Activated T-helper 2 cell treated with anti-CD3 and anti-CD28 coated beads, Interferon-gamma antibody, Interleukin-2, Interleukin-4, amounts not matched to agents 10 μg/mL and 5 μg/mL and 100 μg/mL, durations not matched to agents 14 hours and 24 hours and 36 hours (primary cell): ENCODE data around the gene ADGRA1. TPM values are rescaled to one million over a fixed set of nuclear protein-coding genes. Genes with fewer than 3 reads are reported as not detected.

Experiments used
- DNase-seq: peaks from one replicate; pipeline ENCODE4 v3.0.0; 2021; ENCODE audit warnings: low spot score
- H3K27ac Mint-ChIP-seq: one replicate; pipeline ENCODE4 v1.8.0; 2021; ENCODE audit warnings: mixed read lengths
- H3K27me3 Mint-ChIP-seq: one replicate; pipeline ENCODE4 v1.8.0; 2021; ENCODE audit warnings: low read depth, mixed read lengths
- H3K36me3 Mint-ChIP-seq: one replicate; pipeline ENCODE4 v1.8.0; 2021; ENCODE audit warnings: low read depth, mixed read lengths
- H3K4me1 Mint-ChIP-seq: one replicate; pipeline ENCODE4 v1.8.0; 2021; ENCODE audit warnings: low read depth, mixed read lengths
- H3K4me3 Mint-ChIP-seq: one replicate; pipeline ENCODE4 v1.8.0; 2021; ENCODE audit warnings: low read depth, mild to moderate bottlenecking, moderate library complexity, mixed read lengths
- H3K9me3 Mint-ChIP-seq: one replicate; pipeline ENCODE4 v1.8.0; 2021; ENCODE audit warnings: mixed read lengths
- intact Hi-C: fragments of 100-400 bp; cut with micrococcal nuclease; formaldehyde crosslinking; loops from one replicate; pipeline ENCODE4 v1.15.1; 2023
- total RNA-seq: library from RNA; stranded (reverse); gene quantifications from 2 replicates; pipeline ENCODE4 v1.2.3, GENCODE V29; 2022

The ADGRA1 gene
- total RNA-seq, 1 donor from 2014 or later = not detected

DNA sequence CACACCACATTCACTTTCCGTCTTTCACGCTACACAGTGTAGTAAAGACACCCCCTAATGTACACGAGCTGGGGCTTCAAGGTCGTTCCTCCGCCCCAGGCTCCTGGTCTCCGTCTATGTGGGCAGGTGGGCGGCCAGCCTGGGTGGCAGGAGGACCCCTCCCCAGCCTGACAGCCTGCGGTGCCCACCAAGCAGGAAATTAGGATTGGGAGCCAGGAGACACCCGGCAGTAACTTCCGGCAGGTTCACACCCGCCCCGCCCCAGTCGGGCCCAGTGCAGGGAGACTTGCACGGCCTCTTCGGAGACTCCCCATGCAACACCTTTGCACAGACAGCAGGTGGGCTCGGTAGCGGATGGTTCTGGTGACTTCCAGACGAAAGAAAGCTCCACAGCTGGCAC lies 27.7 kb upstream of the ADGRA1 start:
- Mint-ChIP-seq H3K27me3 (no peaks in the 10 kb centered on the region), H3K27ac (no peak overlapping the region), H3K4me3 (no peak overlapping the region), H3K9me3 (no peaks in the 10 kb centered on the region), H3K4me1 (peaks cover 7% of the 10 kb centered on the region), H3K36me3 (no peaks in the 10 kb centered on the region)
- no peak for DNase-seq
- intact Hi-C loops = no loop called here

DNA sequence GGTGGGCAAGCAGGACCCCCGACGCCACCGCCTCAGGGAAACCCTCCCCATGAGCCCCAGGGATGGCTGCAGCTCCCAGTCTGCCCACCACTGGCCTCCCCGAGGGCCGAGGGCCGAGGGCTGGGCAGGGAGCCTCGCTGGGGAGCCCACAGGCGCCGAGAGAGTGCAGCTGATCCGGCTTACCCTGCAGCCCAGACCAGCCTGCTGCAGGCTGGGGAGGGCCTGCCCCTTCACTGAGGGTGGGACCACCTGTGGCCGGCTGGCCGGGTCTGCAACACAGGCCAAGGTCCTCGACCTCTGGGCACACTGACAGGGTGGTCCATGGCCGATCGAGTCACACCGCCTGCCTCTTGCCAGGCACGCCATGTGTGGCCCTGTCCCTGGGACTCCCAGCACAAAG lies 27.3 kb upstream of the ADGRA1 start:
- DNase-seq = no peak
- H3K9me3 Mint-ChIP-seq = no peaks in the 10 kb centered on the region
- peaks cover 7% of the 10 kb centered on the region for H3K4me1 Mint-ChIP-seq
- no peaks in the 10 kb centered on the region for H3K36me3 Mint-ChIP-seq
- H3K27ac Mint-ChIP-seq = no peak overlapping the region
- no peaks in the 10 kb centered on the region for H3K27me3 Mint-ChIP-seq
- intact Hi-C loops = no loop called here
- no peak overlapping the region for H3K4me3 Mint-ChIP-seq

DNA sequence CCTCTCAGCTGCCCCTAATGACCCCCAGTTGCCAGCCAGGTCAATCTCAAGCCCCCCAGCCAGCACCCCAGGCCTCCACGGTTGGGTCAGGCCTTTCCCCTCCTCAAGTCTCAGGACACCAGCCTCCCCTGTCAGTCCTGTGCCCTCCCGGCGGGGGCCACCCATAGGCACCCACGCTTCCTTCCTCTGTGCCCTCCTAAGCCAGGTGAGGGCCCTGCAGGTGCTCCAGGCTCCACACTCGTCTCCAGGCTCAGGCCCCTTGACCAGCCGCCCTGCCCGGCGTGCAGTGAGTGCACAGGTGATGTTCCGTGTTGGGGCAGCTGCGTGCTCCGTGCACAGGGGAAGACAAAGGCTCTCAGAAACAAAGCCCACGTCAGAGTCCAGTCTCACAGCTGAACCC lies 26.8 kb upstream of the ADGRA1 start:
- no peak overlapping the region for H3K27ac Mint-ChIP-seq
- H3K9me3 Mint-ChIP-seq = no peaks in the 10 kb centered on the region
- H3K4me3 Mint-ChIP-seq = no peak overlapping the region
- no peaks in the 10 kb centered on the region for H3K36me3 Mint-ChIP-seq
- intact Hi-C loops = no loop called here
- H3K4me1 Mint-ChIP-seq = peaks cover 7% of the 10 kb centered on the region
- H3K27me3 Mint-ChIP-seq = no peaks in the 10 kb centered on the region
- DNase-seq = no peak

DNA sequence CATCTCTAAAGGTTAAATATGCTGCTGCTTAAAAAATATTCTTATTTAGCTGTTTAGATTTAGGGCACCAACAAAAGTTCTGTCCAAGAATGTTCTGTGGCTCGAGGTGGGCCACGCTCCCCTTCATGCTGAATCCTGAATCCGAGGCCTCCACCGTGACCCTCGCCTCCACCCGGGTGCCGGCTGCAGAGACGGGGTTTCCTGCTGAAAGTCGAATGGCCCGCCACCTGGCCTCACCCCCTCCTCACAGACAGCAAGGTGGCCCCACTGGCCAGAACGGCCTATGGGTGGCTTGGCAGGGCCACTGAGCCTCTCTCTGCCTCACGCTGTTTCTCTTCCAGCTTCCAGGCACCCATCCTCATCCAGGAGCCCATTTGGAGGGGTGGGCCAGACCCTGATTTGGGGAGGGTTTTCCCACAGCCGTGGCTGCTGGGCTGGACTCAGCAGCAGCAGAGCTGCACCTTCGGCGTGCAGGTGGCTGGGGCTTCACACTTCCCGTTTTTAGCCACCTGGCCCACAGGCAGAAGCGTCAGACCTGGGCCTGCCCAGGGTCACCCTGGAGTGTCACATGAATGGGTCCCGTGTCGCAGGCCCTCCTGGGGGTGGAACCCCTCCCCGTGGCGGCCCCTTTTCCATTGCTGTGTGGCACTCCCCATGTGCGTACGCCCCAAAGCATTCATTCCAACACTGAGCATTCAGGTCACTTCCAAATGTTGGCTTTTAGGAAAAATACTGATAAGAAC lies 26.3 kb upstream of the ADGRA1 start:
- intact Hi-C loops = no loop called here
- no peak for DNase-seq
- H3K27me3 Mint-ChIP-seq = no peaks in the 10 kb centered on the region
- H3K36me3 Mint-ChIP-seq = no peaks in the 10 kb centered on the region
- no peaks in the 10 kb centered on the region for H3K9me3 Mint-ChIP-seq
- peaks cover 7% of the 10 kb centered on the region for H3K4me1 Mint-ChIP-seq
- H3K4me3 Mint-ChIP-seq = no peak overlapping the region
- H3K27ac Mint-ChIP-seq = no peak overlapping the region

DNA sequence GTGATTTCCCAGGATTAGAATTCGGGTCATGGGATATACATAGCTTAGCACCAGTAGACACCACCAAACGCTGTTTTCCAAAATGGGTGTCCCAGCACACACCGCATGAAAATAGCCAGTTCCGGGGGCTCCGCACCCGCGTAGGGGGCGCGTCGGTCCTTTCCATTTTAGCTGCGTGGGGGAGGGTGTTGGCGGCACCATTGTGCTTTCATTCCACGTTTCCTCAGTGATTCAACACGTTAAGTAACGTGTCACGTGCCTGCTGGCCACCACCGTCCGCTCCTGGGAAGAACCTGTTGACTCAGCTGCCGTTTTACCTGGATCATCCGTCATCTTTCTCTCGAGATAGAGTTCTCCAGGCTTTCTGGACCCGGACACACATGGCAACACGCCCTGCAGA lies 25.6 kb upstream of the ADGRA1 start:
- no peaks in the 10 kb centered on the region for H3K36me3 Mint-ChIP-seq
- intact Hi-C loops = no loop called here
- H3K27ac Mint-ChIP-seq = no peak overlapping the region
- H3K9me3 Mint-ChIP-seq = no peaks in the 10 kb centered on the region
- no peaks in the 10 kb centered on the region for H3K27me3 Mint-ChIP-seq
- H3K4me1 Mint-ChIP-seq = peaks cover 7% of the 10 kb centered on the region
- H3K4me3 Mint-ChIP-seq = no peak overlapping the region
- no peak for DNase-seq

DNA sequence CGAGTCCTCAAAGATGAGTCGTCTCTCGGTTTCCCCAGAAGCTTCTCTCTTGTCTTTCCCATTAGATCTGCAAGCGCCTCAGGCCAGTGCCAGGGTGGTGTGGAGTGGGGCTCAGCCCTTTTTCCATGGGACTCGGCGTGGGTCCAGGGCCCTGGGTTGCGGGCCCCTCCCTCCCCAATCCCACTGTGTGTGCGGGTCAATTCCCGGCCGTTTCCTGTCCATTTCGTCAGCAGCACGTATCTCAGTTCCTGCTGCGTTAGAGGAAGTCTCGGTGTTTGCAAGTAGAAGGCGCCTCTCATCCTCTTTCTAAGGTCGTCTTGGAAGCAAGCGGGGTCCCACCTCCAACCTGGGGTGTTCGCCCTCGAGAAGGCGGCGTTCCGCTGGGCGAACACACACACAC lies 25.1 kb upstream of the ADGRA1 start:
- no peak for DNase-seq
- intact Hi-C loops = no loop called here
- Mint-ChIP-seq H3K27ac (no peak overlapping the region), H3K36me3 (no peaks in the 10 kb centered on the region), H3K27me3 (no peaks in the 10 kb centered on the region), H3K4me3 (no peak overlapping the region), H3K4me1 (peaks cover 7% of the 10 kb centered on the region), H3K9me3 (no peaks in the 10 kb centered on the region)

DNA sequence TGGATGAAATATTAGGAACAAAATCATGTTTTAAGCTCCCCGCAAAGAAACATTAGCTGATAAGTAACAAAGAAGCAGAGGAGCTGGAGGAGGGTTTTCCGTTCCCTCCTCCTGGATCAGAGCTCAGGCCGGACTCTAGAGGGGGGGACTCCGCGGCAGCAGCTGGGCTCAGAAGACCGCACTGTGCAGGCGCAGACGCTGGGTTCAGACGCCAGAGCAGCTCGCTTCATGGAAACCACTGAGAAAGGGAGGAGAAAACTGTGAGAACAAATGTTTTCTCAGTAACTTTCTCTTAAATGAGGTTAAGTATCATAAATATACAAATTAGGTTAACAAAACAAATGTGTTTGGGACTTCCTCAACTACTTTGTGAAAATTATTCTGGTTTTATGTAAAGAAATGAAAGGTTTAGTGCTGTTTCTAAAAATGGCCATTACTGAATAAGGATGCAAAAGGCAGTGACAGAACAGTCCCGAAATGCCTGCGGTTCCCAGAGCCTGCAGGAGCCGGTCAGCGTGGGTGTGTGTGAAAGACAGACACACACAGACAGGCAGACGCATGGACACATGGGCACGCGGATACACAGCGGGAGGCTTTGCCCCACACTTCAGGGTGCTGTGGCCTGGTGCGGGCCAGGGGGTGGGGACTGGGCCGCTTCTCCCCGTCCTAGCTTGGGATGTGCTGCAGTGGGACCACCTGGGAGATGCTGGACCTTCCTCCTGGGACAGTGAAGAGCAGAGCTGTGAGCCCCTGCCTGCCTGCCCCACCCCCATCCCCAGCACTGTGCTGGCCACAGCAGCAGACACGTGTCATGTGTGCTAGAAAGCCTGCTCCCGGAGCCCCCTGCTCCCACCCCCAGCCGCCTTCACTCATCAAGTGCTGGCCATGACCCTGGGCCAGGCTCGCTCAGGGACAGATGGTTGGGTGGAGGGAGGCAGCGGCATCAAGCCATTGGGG lies 20.3 kb upstream of the ADGRA1 start:
- Mint-ChIP-seq H3K27me3 (no peaks in the 10 kb centered on the region), H3K4me1 (no peaks in the 10 kb centered on the region), H3K9me3 (no peaks in the 10 kb centered on the region), H3K36me3 (no peaks in the 10 kb centered on the region), H3K27ac (no peak overlapping the region), H3K4me3 (no peak overlapping the region)
- no peak for DNase-seq
- intact Hi-C loops = no loop called here

DNA sequence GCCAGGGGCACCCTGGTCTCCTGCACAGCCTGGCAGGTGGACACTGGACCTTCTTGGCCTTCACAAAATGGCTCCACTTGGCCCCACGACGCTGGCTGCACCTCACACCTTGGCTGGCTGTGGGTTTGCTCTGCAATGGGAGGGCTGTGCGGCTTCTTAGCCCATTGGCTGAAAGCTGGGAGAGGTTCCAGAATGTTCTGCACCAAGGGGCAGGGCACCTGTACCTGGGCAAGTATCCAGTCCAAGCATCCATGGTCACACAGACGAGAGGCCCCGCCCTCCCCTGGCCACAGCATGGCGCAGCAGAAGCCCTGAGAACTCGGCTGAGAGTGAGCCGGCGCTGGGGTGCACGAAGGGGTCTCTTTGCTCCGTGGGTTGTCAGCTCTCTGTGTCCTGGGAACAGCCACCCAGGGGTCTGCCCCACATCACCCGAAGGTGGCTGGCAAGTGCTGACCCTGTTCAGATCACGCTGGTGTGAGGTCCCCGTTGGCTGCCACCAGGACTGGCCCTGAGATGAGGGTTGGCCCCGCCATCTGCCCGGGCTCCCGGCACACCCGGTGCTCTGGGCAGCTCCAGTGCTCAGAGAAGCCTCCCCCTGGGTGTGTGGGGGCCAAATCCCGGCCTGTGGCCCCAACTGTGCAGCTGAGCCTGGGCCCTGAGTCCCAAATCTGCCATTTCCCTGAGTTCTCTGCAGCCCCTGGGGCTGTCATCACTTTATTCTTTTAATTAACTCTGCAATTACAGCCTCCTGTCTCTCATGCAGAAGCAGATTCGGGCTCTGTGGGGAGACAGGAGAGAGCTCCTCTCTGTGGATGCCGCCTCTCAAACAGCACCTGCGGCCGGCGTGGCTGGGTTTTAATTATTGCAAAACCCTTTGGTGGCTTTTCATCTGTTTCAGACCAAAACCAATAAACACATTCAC lies 19.4 kb upstream of the ADGRA1 start:
- no peak for DNase-seq
- Mint-ChIP-seq H3K4me3 (no peak overlapping the region), H3K4me1 (no peaks in the 10 kb centered on the region), H3K36me3 (no peaks in the 10 kb centered on the region), H3K27me3 (no peaks in the 10 kb centered on the region), H3K9me3 (no peaks in the 10 kb centered on the region), H3K27ac (no peak overlapping the region)
- intact Hi-C loops = no loop called here

DNA sequence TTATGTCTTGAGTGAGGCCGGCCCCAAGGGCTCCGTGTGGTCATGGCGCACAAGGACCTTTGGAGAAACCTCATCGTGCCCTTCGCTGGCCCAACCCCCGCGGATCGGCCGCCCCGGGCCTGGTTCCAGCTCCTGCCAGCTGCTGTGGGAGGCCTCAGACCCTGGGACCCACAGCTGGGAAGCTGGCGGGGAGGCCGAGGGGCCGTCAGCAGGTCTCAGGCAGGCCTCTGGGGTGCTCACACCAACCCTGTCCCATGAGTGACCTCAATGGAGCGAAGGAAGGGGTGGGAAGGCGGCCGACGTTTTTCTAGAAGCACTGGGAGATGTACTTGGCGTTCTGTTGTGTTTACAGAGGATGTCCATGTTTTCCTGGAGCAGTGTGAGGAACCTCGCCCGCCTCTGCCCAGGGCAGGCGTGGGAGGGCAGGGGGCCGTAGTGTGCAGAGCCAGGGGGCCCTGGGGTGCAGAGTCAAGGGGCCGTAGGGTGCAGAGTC lies 18.6 kb upstream of the ADGRA1 start:
- Mint-ChIP-seq H3K4me3 (no peak overlapping the region), H3K4me1 (no peaks in the 10 kb centered on the region), H3K36me3 (no peaks in the 10 kb centered on the region), H3K9me3 (no peaks in the 10 kb centered on the region), H3K27me3 (no peaks in the 10 kb centered on the region), H3K27ac (no peak overlapping the region)
- no peak for DNase-seq
- intact Hi-C loops = no loop called here

DNA sequence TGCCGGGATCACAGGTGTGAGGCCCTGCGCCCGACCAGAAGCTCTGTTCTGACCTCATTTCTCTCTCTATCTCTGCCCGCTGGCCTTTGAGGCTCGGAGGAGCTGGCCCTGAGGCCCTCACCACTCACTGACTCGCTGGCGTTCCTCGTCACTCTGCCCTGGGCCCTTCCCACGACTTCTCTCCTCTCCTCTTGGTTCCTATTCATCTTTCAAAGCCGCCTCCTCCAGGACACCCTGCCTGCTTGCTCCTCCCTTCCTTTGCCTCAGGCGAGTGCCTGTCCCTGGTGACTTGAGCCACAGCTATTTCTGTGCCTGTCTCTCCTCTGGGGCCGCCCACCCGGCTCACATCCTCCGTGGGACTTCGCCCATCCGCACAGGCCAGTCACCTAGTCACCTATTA lies 17.3 kb upstream of the ADGRA1 start:
- no peaks in the 10 kb centered on the region for H3K27me3 Mint-ChIP-seq
- H3K4me1 Mint-ChIP-seq = no peaks in the 10 kb centered on the region
- no peak overlapping the region for H3K27ac Mint-ChIP-seq
- no peak for DNase-seq
- H3K9me3 Mint-ChIP-seq = no peaks in the 10 kb centered on the region
- intact Hi-C loops = no loop called here
- no peaks in the 10 kb centered on the region for H3K36me3 Mint-ChIP-seq
- H3K4me3 Mint-ChIP-seq = no peak overlapping the region

DNA sequence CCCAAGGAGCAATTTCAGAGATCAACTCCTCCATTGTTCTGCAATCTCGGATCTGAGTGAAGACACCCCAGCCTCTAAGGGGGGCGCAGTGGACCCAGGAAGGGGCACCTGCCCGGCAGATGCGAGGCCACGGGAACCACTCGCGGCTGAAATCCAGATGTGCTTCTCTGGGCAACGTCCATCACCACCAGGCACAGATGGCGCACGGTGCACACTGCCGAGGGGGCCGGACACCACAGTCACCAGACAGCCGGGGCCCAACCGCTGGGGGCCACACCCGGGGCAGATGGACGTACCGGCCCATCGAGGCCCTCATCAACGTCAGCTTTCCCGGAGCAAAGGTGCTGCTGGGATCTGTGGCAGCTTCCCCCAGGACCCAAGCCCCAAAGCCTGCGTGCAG lies 16.9 kb upstream of the ADGRA1 start:
- Mint-ChIP-seq H3K4me3 (no peak overlapping the region), H3K27ac (no peak overlapping the region), H3K9me3 (no peaks in the 10 kb centered on the region), H3K27me3 (no peaks in the 10 kb centered on the region), H3K4me1 (no peaks in the 10 kb centered on the region), H3K36me3 (no peaks in the 10 kb centered on the region)
- intact Hi-C loops = no loop called here
- DNase-seq = no peak

DNA sequence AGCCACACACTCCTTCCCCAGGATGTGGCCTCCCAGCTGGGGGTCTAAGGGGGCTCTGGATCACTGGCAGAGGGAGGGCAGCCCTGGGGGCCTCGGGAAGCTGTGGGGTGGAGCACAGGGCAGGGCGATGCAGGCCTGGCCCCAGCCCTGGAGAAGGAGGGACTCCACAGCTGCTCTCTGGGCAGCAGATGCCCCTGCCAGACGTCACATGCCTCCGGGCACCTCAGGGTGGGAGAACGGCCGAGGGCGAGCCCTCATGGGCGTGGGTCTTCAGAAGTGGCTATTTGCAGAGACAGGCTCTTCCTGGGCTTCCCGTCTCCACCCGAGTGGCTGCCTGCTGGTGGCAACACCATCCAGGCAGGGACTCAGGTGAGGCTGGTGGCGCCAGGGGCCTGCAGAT lies 16.0 kb upstream of the ADGRA1 start:
- H3K4me3 Mint-ChIP-seq = no peak overlapping the region
- no peaks in the 10 kb centered on the region for H3K27me3 Mint-ChIP-seq
- H3K4me1 Mint-ChIP-seq = no peaks in the 10 kb centered on the region
- no peak overlapping the region for H3K27ac Mint-ChIP-seq
- no peaks in the 10 kb centered on the region for H3K36me3 Mint-ChIP-seq
- no peaks in the 10 kb centered on the region for H3K9me3 Mint-ChIP-seq
- intact Hi-C loops = no loop called here
- no peak for DNase-seq
